ENCODE data around the gene AURKAIP1. TPM values are rescaled to one million over a fixed set of nuclear protein-coding genes. Genes with fewer than 3 reads are reported as not detected.
A peak's percentile ranks its signal among the peaks of the same experiment; 100 is the strongest.

Gene AURKAIP1
- total and polyA plus RNA-seq, 2 donors: 20.7 to 158 TPM

GRCh38 chr1:1329304-1330210 lies 45.5 kb downstream of the AURKAIP1 start:
- no peak overlapping the region for H3K27ac ChIP-seq (ENCODE audit: low read depth)
- 92% methylated on average over 58 of the region's 58 CpGs for WGBS

GRCh38 chr1:1328254-1328653 lies 46.8 kb downstream of the AURKAIP1 start:
- Histone ChIP-seq H3K4me1 (ENCODE audit: insufficient read depth) (no peaks in the 10 kb centered on the region), H3K36me3 (ENCODE audit: insufficient read depth) (peaks cover 5% of the 10 kb centered on the region), H3K4me3 (ENCODE audit: low read depth, low read length) (no peak overlapping the region), H3K27ac (ENCODE audit: low read depth) (no peak overlapping the region)
- DNase-seq (ENCODE audit: extremely low spot score): no peak
- 76% methylated on average over 15 of the region's 15 CpGs for WGBS

More at GRCh38 chr1:1329304-1330210, 45.5 kb downstream of the AURKAIP1 start:
- Histone ChIP-seq H3K36me3 (ENCODE audit: insufficient read depth) (peaks cover 5% of the 10 kb centered on the region), H3K4me3 (ENCODE audit: low read depth, low read length) (no peak overlapping the region), H3K4me1 (ENCODE audit: insufficient read depth) (no peaks in the 10 kb centered on the region)
- DNase-seq (ENCODE audit: extremely low spot score): no peak

DNA sequence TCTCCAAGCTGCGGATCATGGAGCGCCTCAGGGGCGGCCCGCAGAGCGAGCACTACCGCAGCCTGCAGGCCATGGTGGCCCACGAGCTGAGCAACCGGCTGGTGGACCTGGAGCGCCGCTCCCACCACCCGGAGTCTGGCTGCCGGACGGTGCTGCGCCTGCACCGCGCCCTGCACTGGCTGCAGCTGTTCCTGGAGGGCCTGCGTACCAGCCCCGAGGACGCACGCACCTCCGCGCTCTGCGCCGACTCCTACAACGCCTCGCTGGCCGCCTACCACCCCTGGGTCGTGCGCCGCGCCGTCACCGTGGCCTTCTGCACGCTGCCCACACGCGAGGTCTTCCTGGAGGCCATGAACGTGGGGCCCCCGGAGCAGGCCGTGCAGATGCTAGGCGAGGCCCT lies 47.7 kb downstream of the AURKAIP1 start:
- no peak overlapping the region for H3K4me3 ChIP-seq (ENCODE audit: low read depth, low read length)
- H3K4me1 ChIP-seq (ENCODE audit: insufficient read depth): no peaks in the 10 kb centered on the region
- DNase-seq (ENCODE audit: extremely low spot score): no peak
- WGBS: 91% methylated on average over 40 of the region's 40 CpGs
- peaks cover 5% of the 10 kb centered on the region for H3K36me3 ChIP-seq (ENCODE audit: insufficient read depth)
- no peak overlapping the region for H3K27ac ChIP-seq (ENCODE audit: low read depth)

DNA sequence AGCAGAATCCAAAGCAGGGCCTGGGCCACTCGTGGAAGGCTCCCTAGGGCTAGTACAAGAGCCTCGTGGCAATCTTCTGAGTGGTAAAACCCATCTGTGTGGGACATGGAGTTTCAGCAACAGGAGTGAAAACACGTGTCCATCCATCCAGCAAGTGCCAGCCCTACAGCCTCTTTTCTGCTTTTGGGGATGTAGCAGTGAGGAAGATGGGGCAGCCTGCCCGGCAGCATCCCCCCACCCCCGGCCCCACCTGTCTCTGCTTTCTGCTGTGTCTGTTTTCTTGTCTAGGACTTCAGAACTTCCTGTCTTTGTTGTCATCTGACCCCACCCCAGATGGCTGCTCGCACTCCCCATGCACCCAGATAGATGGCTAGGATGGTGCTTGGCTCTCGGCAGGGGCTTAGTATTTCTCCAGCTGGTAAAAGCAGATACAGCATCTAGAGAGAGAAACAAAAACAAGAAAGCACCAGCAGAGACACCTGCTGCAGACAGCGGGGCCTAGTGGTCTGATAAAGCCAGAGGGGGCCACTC lies 48.9 kb downstream of the AURKAIP1 start:
- Histone ChIP-seq H3K4me1 (ENCODE audit: insufficient read depth) (no peaks in the 10 kb centered on the region), H3K36me3 (ENCODE audit: insufficient read depth) (peaks cover 5% of the 10 kb centered on the region), H3K27ac (ENCODE audit: low read depth) (no peak overlapping the region), H3K4me3 (ENCODE audit: low read depth, low read length) (no peak overlapping the region)
- DNase-seq (ENCODE audit: extremely low spot score): no peak
- WGBS: 69% methylated on average over 8 of the region's 8 CpGs

DNA sequence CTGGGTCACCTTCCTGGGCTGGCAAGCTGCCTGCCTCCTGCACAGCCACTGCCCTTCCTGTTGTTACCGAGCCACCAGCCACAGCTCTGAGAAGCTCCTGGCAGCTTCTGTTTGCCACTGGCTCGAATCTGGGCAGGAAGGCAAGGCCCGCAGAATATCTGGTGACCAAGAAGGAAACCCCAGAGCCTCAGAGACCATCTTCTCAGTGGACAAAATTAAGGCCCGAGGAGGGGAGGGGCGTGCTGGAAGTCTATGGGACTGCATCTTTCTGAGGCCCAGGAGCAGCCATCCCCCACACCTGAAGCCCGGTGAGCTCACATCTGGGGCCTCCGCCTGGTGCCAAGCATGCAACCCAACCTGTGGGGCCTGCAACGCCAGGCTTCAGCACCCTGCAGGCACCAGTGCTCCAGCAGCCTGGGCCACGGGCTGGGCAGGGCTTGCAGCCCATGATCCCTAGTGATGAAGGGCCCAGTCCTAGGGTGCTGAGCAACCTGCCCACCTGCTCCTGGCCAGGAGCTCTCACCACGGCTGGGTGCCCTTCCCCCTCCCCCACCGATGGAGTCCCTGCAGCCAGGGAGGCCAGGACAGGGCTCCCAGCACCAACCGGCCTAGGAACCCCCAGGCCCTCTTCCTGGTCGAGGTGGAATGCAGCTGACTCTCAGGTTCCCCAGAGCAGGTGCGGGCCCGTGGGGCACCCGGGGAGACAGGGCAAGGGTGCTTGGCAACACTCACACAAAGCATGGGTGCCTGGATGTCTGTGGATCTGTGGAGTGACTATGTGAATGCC lies 49.5 kb downstream of the AURKAIP1 start:
- no peak for DNase-seq (ENCODE audit: extremely low spot score)
- no peaks in the 10 kb centered on the region for H3K4me1 ChIP-seq (ENCODE audit: insufficient read depth)

DNA sequence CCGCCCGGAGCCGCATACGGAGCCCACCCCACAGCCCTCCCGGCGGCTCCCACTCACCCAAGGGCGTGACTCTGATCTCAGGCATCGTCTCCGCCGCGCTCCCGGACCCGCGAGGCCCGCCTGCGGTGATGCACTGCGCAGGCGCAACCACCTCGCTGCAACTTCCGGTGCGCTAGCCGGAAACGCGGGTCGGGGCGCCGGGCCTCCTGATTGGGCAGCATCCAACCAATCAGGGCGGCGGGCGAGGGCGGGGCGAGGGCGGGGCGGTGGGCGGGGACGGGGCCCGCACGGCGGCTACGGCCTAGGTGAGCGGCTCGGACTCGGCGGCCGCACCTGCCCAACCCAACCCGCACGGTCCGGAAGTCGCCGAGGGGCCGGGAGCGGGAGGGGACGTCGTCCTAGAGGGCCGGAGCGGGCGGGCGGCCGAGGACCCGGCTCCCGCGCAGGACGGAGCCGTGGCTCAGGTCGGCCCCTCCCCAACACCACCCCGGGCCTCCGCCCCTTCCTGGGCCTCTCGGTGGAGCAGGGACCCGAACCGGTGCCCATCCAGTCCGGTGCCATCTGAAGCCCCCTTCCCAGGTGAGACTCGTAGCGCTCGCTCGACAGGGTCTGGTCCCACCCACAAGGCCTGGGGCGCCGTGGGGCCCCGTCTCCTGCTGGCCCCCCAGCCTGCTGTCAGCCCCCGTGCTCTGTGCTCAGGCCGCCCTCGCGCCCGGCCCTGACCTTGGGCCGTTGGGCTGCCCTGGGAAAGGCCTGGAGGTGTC lies 50.3 kb downstream of the AURKAIP1 start, which contains the start of the genes CPTP and INTS11:
TSS of gene CPTP (plus strand) at position 279 of the 764 bp plus-strand sequence. CDS start 2,109 bp downstream, outside the sequence.
TSS of gene INTS11 (minus strand) at position 137 of the 764 bp plus-strand sequence. CDS start at position 85, 52 bp downstream.
- peaks cover 5% of the 10 kb centered on the region for H3K36me3 ChIP-seq (ENCODE audit: insufficient read depth)
- DNase-seq (ENCODE audit: extremely low spot score): peak; percentile 49
- peak within 1 kb of the TSS; percentile 88 for H3K27ac ChIP-seq (ENCODE audit: low read depth)
- peak within 1 kb of the TSS; percentile 82 for H3K4me3 ChIP-seq (ENCODE audit: low read depth, low read length)
- WGBS: 2% methylated on average over 84 of the region's 84 CpGs
- no peaks in the 10 kb centered on the region for H3K4me1 ChIP-seq (ENCODE audit: insufficient read depth)

More for the DNA sequence above, 49.5 kb downstream of the AURKAIP1 start:
- H3K27ac ChIP-seq (ENCODE audit: low read depth): peak overlapping the region; percentile 88
- 62% methylated on average over 16 of the region's 16 CpGs for WGBS
- H3K36me3 ChIP-seq (ENCODE audit: insufficient read depth): peaks cover 5% of the 10 kb centered on the region
- H3K4me3 ChIP-seq (ENCODE audit: low read depth, low read length): peak overlapping the region; percentile 82

DNA sequence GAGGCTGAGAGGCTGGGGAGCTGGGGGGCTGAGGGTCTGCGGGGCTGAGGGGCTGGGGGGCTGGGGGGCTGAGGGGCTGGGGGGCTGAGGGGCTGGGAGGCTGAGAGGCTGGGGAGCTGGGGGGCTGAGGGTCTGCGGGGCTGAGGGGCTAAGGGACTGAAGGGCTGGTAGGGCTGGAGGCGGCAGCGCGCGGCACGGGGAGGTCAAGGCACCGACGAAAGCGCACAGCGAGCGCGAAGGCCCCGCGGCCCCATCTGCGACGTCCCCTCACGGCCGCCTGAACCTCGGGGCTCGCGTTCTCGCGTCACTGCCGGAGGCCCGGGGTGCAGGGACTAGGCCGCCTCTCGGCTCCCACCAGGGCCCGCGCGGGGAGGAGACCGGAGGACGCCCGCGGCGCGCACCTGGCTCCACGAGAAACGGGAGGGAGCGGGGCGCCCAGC lies 50.9 kb downstream of the AURKAIP1 start:
- Histone ChIP-seq H3K36me3 (ENCODE audit: insufficient read depth) (peaks cover 5% of the 10 kb centered on the region), H3K27ac (ENCODE audit: low read depth) (peak overlapping the region; percentile 74), H3K4me1 (ENCODE audit: insufficient read depth) (no peaks in the 10 kb centered on the region), H3K4me3 (ENCODE audit: low read depth, low read length) (peak overlapping the region; percentile 82)
- DNase-seq (ENCODE audit: extremely low spot score): no peak
- WGBS: under 1% methylated on average over 41 of the region's 41 CpGs

Other genes with a start within 250 kb of the AURKAIP1 start
- not detected for gene TTLL10, start 201.3 kb downstream of the AURKAIP1 start, total RNA-seq
- gene TTLL10, start 201.3 kb downstream of the AURKAIP1 start, polyA plus RNA-seq: 0.08 TPM
- gene TNFRSF18, start 168.6 kb downstream of the AURKAIP1 start, total RNA-seq: not detected
- gene TNFRSF18, start 168.6 kb downstream of the AURKAIP1 start, polyA plus RNA-seq: 0.77 TPM
- gene TNFRSF4, start 161.1 kb downstream of the AURKAIP1 start, total RNA-seq: 0.48 TPM
- gene TNFRSF4, start 161.1 kb downstream of the AURKAIP1 start, polyA plus RNA-seq: 2.2 TPM
- 36.7 TPM for gene SDF4, start 143.2 kb downstream of the AURKAIP1 start, total RNA-seq
- 176 TPM for gene SDF4, start 143.2 kb downstream of the AURKAIP1 start, polyA plus RNA-seq
- 8.8 TPM for gene B3GALT6, start 143.0 kb downstream of the AURKAIP1 start, total RNA-seq
- 15.2 TPM for gene B3GALT6, start 143.0 kb downstream of the AURKAIP1 start, polyA plus RNA-seq
- 0.53 TPM for gene C1QTNF12, start 128.5 kb downstream of the AURKAIP1 start, total RNA-seq
- gene C1QTNF12, start 128.5 kb downstream of the AURKAIP1 start, polyA plus RNA-seq: 0.99 TPM
- 36.3 TPM for gene UBE2J2, start 101.4 kb downstream of the AURKAIP1 start, total RNA-seq
- gene UBE2J2, start 101.4 kb downstream of the AURKAIP1 start, polyA plus RNA-seq: 47.0 TPM
- 2.0 TPM for gene SCNN1D, start 94.8 kb downstream of the AURKAIP1 start, total RNA-seq
- gene SCNN1D, start 94.8 kb downstream of the AURKAIP1 start, polyA plus RNA-seq: 2.5 TPM
- 40.2 TPM for gene ACAP3, start 67.3 kb downstream of the AURKAIP1 start, total RNA-seq
- 51.2 TPM for gene ACAP3, start 67.3 kb downstream of the AURKAIP1 start, polyA plus RNA-seq
- gene PUSL1, start 66.6 kb downstream of the AURKAIP1 start, total RNA-seq: 7.6 TPM
- 19.2 TPM for gene PUSL1, start 66.6 kb downstream of the AURKAIP1 start, polyA plus RNA-seq
- gene INTS11, start 50.5 kb downstream of the AURKAIP1 start, total RNA-seq: 45.9 TPM
- gene INTS11, start 50.5 kb downstream of the AURKAIP1 start, polyA plus RNA-seq: 134 TPM
- gene CPTP, start 50.4 kb downstream of the AURKAIP1 start, total RNA-seq: 6.1 TPM
- 17.1 TPM for gene CPTP, start 50.4 kb downstream of the AURKAIP1 start, polyA plus RNA-seq
- gene TAS1R3, start 43.9 kb downstream of the AURKAIP1 start, total RNA-seq: 0.48 TPM
- gene TAS1R3, start 43.9 kb downstream of the AURKAIP1 start, polyA plus RNA-seq: 0.11 TPM
- gene DVL1, start 25.8 kb downstream of the AURKAIP1 start, total RNA-seq: 26.4 TPM
- gene DVL1, start 25.8 kb downstream of the AURKAIP1 start, polyA plus RNA-seq: 69.0 TPM
- gene MXRA8, start 16.7 kb downstream of the AURKAIP1 start, total RNA-seq: 62.7 TPM
- gene MXRA8, start 16.7 kb downstream of the AURKAIP1 start, polyA plus RNA-seq: 159 TPM
- 226 TPM for gene CCNL2, start 24.1 kb upstream of the AURKAIP1 start, total RNA-seq
- 146 TPM for gene CCNL2, start 24.1 kb upstream of the AURKAIP1 start, polyA plus RNA-seq
- 55.1 TPM for gene MRPL20, start 32.1 kb upstream of the AURKAIP1 start, total RNA-seq
- gene MRPL20, start 32.1 kb upstream of the AURKAIP1 start, polyA plus RNA-seq: 183 TPM
- 5.8 TPM for gene ANKRD65, start 46.1 kb upstream of the AURKAIP1 start, total RNA-seq
- 17.7 TPM for gene ANKRD65, start 46.1 kb upstream of the AURKAIP1 start, polyA plus RNA-seq
- gene VWA1, start 60.5 kb upstream of the AURKAIP1 start, total RNA-seq: 15.2 TPM
- 214 TPM for gene VWA1, start 60.5 kb upstream of the AURKAIP1 start, polyA plus RNA-seq
- gene ATAD3C, start 74.5 kb upstream of the AURKAIP1 start, total RNA-seq: 0.26 TPM
- gene ATAD3C, start 74.5 kb upstream of the AURKAIP1 start, polyA plus RNA-seq: 3.3 TPM
- gene ATAD3B, start 96.6 kb upstream of the AURKAIP1 start, total RNA-seq: 11.3 TPM
- gene ATAD3B, start 96.6 kb upstream of the AURKAIP1 start, polyA plus RNA-seq: 14.3 TPM
- gene ATAD3A, start 137.0 kb upstream of the AURKAIP1 start, total RNA-seq: 7.1 TPM
- 18.8 TPM for gene ATAD3A, start 137.0 kb upstream of the AURKAIP1 start, polyA plus RNA-seq
- 6.7 TPM for gene TMEM240, start 165.4 kb upstream of the AURKAIP1 start, total RNA-seq
- gene TMEM240, start 165.4 kb upstream of the AURKAIP1 start, polyA plus RNA-seq: 31.0 TPM
- 38.5 TPM for gene SSU72, start 199.7 kb upstream of the AURKAIP1 start, total RNA-seq
- 83.5 TPM for gene SSU72, start 199.7 kb upstream of the AURKAIP1 start, polyA plus RNA-seq
- gene FNDC10, start 224.9 kb upstream of the AURKAIP1 start, total RNA-seq: 0.58 TPM
- gene FNDC10, start 224.9 kb upstream of the AURKAIP1 start, polyA plus RNA-seq: 2.2 TPM
- gene MIB2, start 240.3 kb upstream of the AURKAIP1 start, total RNA-seq: 20.9 TPM
- gene MIB2, start 240.3 kb upstream of the AURKAIP1 start, polyA plus RNA-seq: 74.5 TPM